CD4-positive, alpha-beta memory T cell (primary cell): ENCODE data around the gene NRDE2. TPM values are rescaled to one million over a fixed set of nuclear protein-coding genes. Genes with fewer than 3 reads are reported as not detected.
A peak's percentile ranks its signal among the peaks of the same experiment; 100 is the strongest.

Experiments used
- CTCF ChIA-PET: fragments of 350-600 bp; sonication (Branson Sonifier 250); formaldehyde crosslinking; loops from one replicate; lab custom pipeline; 2021; ENCODE audit warnings: inconsistent platforms; ENCODE audit not compliant: partially characterized antibody; lab: Charles Lee
- POLR2A ChIA-PET: fragments of 350-600 bp; sonication (Branson Sonifier 250); formaldehyde crosslinking; loops from one replicate; lab custom pipeline; 2021; ENCODE audit not compliant: partially characterized antibody; lab: Charles Lee
- DNase-seq, 5 donors: peaks; one replicate each; pipeline versions ENCODE4 v3.0.0 to v3.0.0-alpha.2; 2020 to 2022; ENCODE audit warnings: mixed read lengths in 1 of 5
- H3K27ac ChIP-seq: one replicate; pipeline ENCODE4 v1.7.0; 2013; ENCODE audit warnings: low read depth, low read length
- H3K27me3 ChIP-seq: 2 replicates; pipeline ENCODE4 v1.7.0; 2013; ENCODE audit warnings: mild to moderate bottlenecking, low read length, moderate library complexity; ENCODE audit not compliant: insufficient read depth
- H3K36me3 ChIP-seq: 2 replicates; pipeline ENCODE4 v1.7.0; 2013; ENCODE audit warnings: mild to moderate bottlenecking, low read length, moderate library complexity; ENCODE audit not compliant: insufficient read depth
- H3K4me1 ChIP-seq: 2 replicates; pipeline ENCODE4 v1.7.0; 2013; ENCODE audit warnings: mild to moderate bottlenecking, low read length, moderate library complexity; ENCODE audit not compliant: insufficient read depth
- H3K4me3 ChIP-seq, 2 donors: one replicate each; pipeline ENCODE4 v1.7.0; 2013; ENCODE audit warnings: low read length in 2 of 2, mild to moderate bottlenecking in 1 of 2
- H3K9me3 ChIP-seq, 2 donors: one replicate each; pipeline ENCODE4 v1.7.0; 2013; ENCODE audit warnings: low read length in 2 of 2, control low read depth in 1 of 2; ENCODE audit not compliant: control insufficient read depth in 1 of 2
- H3K27ac Mint-ChIP-seq, 7 donors: one replicate each; pipeline ENCODE4 v1.8.0; 2020 to 2021; ENCODE audit warnings: mixed read lengths in 7 of 7, mild to moderate bottlenecking in 6 of 7, inconsistent platforms in 3 of 7, moderate library complexity in 3 of 7
- H3K27me3 Mint-ChIP-seq, 2 donors: one replicate each; pipeline ENCODE4 v1.8.0; 2020 to 2021; ENCODE audit warnings: mixed read lengths in 2 of 2
- H3K36me3 Mint-ChIP-seq, 2 donors: one replicate each; pipeline ENCODE4 v1.8.0; 2020 to 2021; ENCODE audit warnings: mixed read lengths in 2 of 2, inconsistent platforms in 1 of 2, mild to moderate bottlenecking in 1 of 2
- H3K4me1 Mint-ChIP-seq, 4 donors: one replicate each; pipeline ENCODE4 v1.8.0; 2020 to 2021; ENCODE audit warnings: mixed read lengths in 4 of 4, mild to moderate bottlenecking in 1 of 4
- H3K4me3 Mint-ChIP-seq, 8 donors: one replicate each; pipeline ENCODE4 v1.8.0; 2020 to 2021; ENCODE audit warnings: mixed read lengths in 8 of 8, mild to moderate bottlenecking in 7 of 8, moderate library complexity in 6 of 8, inconsistent platforms in 3 of 8
- H3K9me3 Mint-ChIP-seq, 8 donors: one replicate each; pipeline ENCODE4 v1.8.0; 2020 to 2021; ENCODE audit warnings: mixed read lengths in 8 of 8, mild to moderate bottlenecking in 5 of 8, inconsistent platforms in 3 of 8, moderate library complexity in 1 of 8
- intact Hi-C: fragments of 100-400 bp; cut with micrococcal nuclease; formaldehyde crosslinking; loops from one replicate; pipeline ENCODE4 v1.15.1; 2023
- polyA plus RNA-seq, 2 donors: library from polyadenylated mRNA; unstranded; fragments of 300-500 nt; fragmentation: Illumina TruSeq; gene quantifications; one replicate each; pipeline ENCODE4 v1.2.3, GENCODE V29; 2021
- total RNA-seq, 2 experiments: library from RNA; stranded (reverse); gene quantifications; one replicate each; pipeline ENCODE4 v1.2.3, GENCODE V29; 2021

Gene NRDE2
- total and polyA plus RNA-seq, 4 experiments from 2014 or later = 4.4 to 32.6 (median 18.5) TPM

GRCh38 chr14:90300611-90301047 is 31.1 kb downstream of the NRDE2 start:
- Mint-ChIP-seq H3K27me3 (no peaks in the 10 kb centered on the region), H3K36me3 (peaks cover 59 to 72% of the 10 kb centered on the region in 2 donors), H3K9me3 (peaks cover 0 to 2% (median 0%) of the 10 kb centered on the region in 8 donors), H3K4me1 (peaks cover 10 to 22% (median 15%) of the 10 kb centered on the region in 4 donors), H3K27ac (peak overlapping the region; percentile 43 to 87 (median 84)), H3K4me3 (no peak overlapping the region)
- ChIA-PET CTCF (interaction anchor here (1.0 to 2.8 kb wide), 6 partner anchors 17 to 459 kb away, joined by 3 to 42 read pairs (median 6); no protein-coding TSS in a partner anchor), POLR2A (no interaction called here)
- H3K4me3 ChIP-seq = no peak overlapping the region
- peaks cover 22% of the 10 kb centered on the region for H3K36me3 ChIP-seq
- H3K27ac ChIP-seq = no peak overlapping the region
- no peaks in the 10 kb centered on the region for H3K9me3 ChIP-seq
- DNase-seq = no peak
- H3K27me3 ChIP-seq = no peaks in the 10 kb centered on the region
- intact Hi-C loops = no loop called here
- no peaks in the 10 kb centered on the region for H3K4me1 ChIP-seq

DNA sequence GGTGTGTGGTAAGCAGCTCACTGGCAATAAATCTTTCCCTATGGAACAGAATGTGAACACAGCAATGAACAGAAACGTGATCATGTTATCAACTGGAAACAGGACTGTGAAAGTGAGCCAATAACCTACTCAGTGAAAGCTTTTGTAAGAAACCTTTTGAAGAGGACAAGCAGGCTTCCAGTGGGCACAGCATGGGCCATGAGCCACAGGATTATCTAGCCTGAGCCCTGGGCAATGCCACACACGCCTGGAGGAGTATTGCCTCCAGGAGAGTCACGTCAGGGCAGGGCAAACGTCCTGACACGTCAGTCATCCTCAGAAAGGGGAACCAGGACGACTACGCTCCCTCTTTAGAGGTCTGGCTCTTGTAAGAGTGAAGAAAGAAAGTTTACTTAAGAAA is 32.3 kb downstream of the NRDE2 start:
- H3K36me3 Mint-ChIP-seq = peaks cover 59 to 65% of the 10 kb centered on the region in 2 donors

DNA sequence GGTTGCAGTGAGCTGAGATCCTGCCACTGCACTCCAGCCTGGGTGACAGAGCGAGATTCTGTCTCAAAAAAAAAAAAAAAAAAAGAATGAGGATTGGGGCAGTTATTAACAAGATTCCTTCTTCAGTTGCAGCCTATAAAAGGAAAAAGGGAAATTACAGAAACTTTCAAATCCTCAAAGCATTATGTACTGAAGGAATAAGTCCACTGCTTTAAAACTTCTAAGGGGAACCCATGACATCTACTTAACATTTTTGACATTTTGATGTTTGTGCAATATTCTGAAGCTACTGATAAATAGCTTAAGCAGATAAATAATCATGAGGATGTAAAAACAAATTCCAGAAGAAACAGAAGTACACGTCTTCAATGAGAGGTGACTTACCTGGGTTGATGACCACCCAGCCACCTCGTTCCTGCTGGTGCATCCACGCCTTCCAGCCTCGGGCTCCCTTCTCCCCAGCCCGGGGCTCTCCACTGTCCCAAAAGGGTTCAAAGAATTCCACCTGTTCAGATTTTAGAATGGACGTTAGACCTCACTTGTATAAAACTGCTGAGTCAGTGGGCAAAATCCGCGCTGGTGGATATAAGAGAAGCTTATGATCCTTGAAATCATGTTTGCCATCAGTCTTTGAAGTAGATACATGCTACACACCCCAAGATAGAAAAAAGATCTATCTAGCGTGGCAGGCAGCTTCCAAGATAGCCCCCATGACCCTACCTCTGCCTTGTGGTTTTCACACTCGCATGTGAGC is 33.7 kb downstream of the NRDE2 start:
- intact Hi-C loops = no loop called here
- H3K27me3 ChIP-seq = no peaks in the 10 kb centered on the region
- ChIA-PET POLR2A (interaction anchor here (0.9 kb wide), 1 partner anchor 86 kb away, joined by 3 read pairs; no protein-coding TSS in a partner anchor), CTCF (interaction anchor here (1.0 to 1.7 kb wide), 3 partner anchors 45 to 399 kb away, joined by 3 to 5 read pairs (median 4); no protein-coding TSS in a partner anchor)
- H3K27ac ChIP-seq = no peak overlapping the region
- no peak overlapping the region for H3K4me3 ChIP-seq
- no peaks in the 10 kb centered on the region for H3K9me3 ChIP-seq
- peaks cover 19% of the 10 kb centered on the region for H3K36me3 ChIP-seq
- H3K27ac Mint-ChIP-seq = peak overlapping the region in 2 of 7 donors; percentile 19 to 50
- no peak overlapping the region for H3K4me3 Mint-ChIP-seq
- no peaks in the 10 kb centered on the region for H3K27me3 Mint-ChIP-seq
- H3K4me1 Mint-ChIP-seq = peaks cover 8 to 21% (median 14%) of the 10 kb centered on the region in 4 donors
- no peak for DNase-seq
- H3K36me3 Mint-ChIP-seq = peaks cover 57 to 60% of the 10 kb centered on the region in 2 donors
- no peaks in the 10 kb centered on the region for H3K4me1 ChIP-seq
- H3K9me3 Mint-ChIP-seq = no peaks in the 10 kb centered on the region

More for the DNA sequence above, 32.3 kb downstream of the NRDE2 start:
- Mint-ChIP-seq H3K4me3 (no peak overlapping the region), H3K4me1 (peaks cover 8 to 22% (median 15%) of the 10 kb centered on the region in 4 donors), H3K9me3 (no peaks in the 10 kb centered on the region), H3K27ac (peak overlapping the region in 1 of 7 donors; percentile 46), H3K27me3 (no peaks in the 10 kb centered on the region)
- Histone ChIP-seq H3K27me3 (no peaks in the 10 kb centered on the region), H3K4me1 (no peaks in the 10 kb centered on the region), H3K9me3 (no peaks in the 10 kb centered on the region), H3K4me3 (no peak overlapping the region), H3K27ac (no peak overlapping the region), H3K36me3 (peaks cover 21% of the 10 kb centered on the region)
- DNase-seq = no peak
- ChIA-PET POLR2A (no interaction called here), CTCF (interaction anchor here (1.5 to 2.8 kb wide), 2 partner anchors 398 kb away, joined by 4 to 42 read pairs; no protein-coding TSS in a partner anchor)
- intact Hi-C loops = no loop called here

DNA sequence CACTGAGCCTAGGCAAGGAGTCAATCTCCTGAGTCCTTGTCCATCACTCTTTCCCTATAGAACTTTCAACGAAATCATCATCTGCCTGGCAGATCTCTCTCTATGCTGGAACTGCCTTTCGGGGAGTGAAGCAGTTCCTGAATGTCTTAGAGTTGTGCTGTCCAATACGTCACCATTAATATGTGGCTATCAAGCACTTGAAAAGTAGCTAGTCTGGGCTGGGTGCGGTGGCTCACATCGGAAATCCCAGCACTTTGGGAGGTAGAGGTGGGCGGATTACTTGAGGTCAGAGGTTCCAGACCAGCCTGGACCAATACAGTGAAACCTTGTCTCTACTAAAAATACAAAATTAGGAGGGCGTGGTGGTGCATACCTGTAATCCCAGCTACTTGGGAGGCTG is 35.1 kb downstream of the NRDE2 start:
- Mint-ChIP-seq H3K27ac (no peak overlapping the region), H3K4me3 (no peak overlapping the region), H3K9me3 (no peaks in the 10 kb centered on the region), H3K27me3 (no peaks in the 10 kb centered on the region), H3K36me3 (peaks cover 50 to 60% of the 10 kb centered on the region in 2 donors), H3K4me1 (peaks cover 8 to 12% (median 10%) of the 10 kb centered on the region in 4 donors)
- ChIA-PET POLR2A (no interaction called here), CTCF (no interaction called here)
- H3K27me3 ChIP-seq = no peaks in the 10 kb centered on the region
- H3K4me1 ChIP-seq = no peaks in the 10 kb centered on the region
- no peak overlapping the region for H3K4me3 ChIP-seq
- H3K9me3 ChIP-seq = no peaks in the 10 kb centered on the region
- no peak for DNase-seq
- peaks cover 28% of the 10 kb centered on the region for H3K36me3 ChIP-seq
- intact Hi-C loops = no loop called here
- H3K27ac ChIP-seq = no peak overlapping the region

DNA sequence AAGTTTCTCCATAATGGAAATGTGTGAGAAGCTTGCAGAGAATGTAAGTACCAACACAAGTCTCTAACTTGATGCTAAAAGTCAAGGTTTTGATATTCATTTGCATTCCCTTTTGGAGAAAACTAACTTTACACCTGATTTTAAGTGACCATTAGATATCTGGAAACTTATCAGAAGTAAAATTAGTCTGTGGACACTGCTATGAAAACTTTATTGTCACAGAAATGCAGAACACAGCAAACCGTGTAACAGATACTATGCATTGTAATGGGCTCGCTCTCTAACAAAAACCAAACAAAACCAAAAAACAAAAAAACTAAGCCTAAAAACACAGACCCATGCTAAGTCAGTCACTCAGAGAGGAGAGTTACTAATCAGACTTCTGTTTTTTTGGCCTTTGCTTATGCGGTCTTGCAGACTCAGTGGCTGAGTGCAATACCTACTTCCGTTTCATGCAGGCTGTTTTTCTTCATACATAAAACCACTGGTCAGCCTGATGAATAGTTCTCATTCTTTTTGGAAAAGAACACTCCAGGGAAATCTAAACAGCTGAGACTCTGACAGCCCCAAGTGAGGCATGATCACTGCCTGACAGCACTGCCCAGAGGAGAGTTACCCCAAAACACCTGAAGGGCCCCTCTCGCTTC is 35.7 kb downstream of the NRDE2 start:
- Mint-ChIP-seq H3K4me3 (no peak overlapping the region), H3K27me3 (no peaks in the 10 kb centered on the region), H3K9me3 (no peaks in the 10 kb centered on the region), H3K27ac (no peak overlapping the region), H3K4me1 (peaks cover 5 to 8% (median 6%) of the 10 kb centered on the region in 4 donors), H3K36me3 (peaks cover 44 to 61% of the 10 kb centered on the region in 2 donors)
- no peaks in the 10 kb centered on the region for H3K27me3 ChIP-seq
- H3K4me1 ChIP-seq = no peaks in the 10 kb centered on the region
- POLR2A ChIA-PET = no interaction called here
- no peak for DNase-seq
- no peak overlapping the region for H3K27ac ChIP-seq
- H3K9me3 ChIP-seq = no peaks in the 10 kb centered on the region
- H3K4me3 ChIP-seq = no peak overlapping the region
- intact Hi-C loops = no loop called here
- CTCF ChIA-PET = no interaction called here
- H3K36me3 ChIP-seq = peaks cover 31% of the 10 kb centered on the region

GRCh38 chr14:90294872-90295271 is 36.9 kb downstream of the NRDE2 start:
- H3K36me3 ChIP-seq = peaks cover 31% of the 10 kb centered on the region
- H3K36me3 Mint-ChIP-seq = peaks cover 49 to 65% of the 10 kb centered on the region in 2 donors
- ChIA-PET CTCF (no interaction called here), POLR2A (no interaction called here)
- no peak overlapping the region for H3K27ac ChIP-seq
- H3K4me3 Mint-ChIP-seq = no peak overlapping the region
- no peaks in the 10 kb centered on the region for H3K27me3 ChIP-seq
- peaks cover 0 to 4% (median under 1%) of the 10 kb centered on the region in 4 donors for H3K4me1 Mint-ChIP-seq
- intact Hi-C loops = no loop called here
- H3K9me3 Mint-ChIP-seq = no peaks in the 10 kb centered on the region
- DNase-seq = no peak
- no peaks in the 10 kb centered on the region for H3K27me3 Mint-ChIP-seq
- peak overlapping the region in 1 of 7 donors; percentile 8 for H3K27ac Mint-ChIP-seq
- H3K4me1 ChIP-seq = no peaks in the 10 kb centered on the region
- no peaks in the 10 kb centered on the region for H3K9me3 ChIP-seq
- no peak overlapping the region for H3K4me3 ChIP-seq
